GM03348 (cell line): ENCODE data around the gene MALL.
"Not testable (repeated sequence)": the region's sequence is repeated elsewhere in the genome, so short reads cannot be mapped to it uniquely, and the experiment has no call there.

Source experiments
- DNase-seq: peaks from one replicate; pipeline ENCODE4 v3.0.0; 2012; ENCODE audit warnings: low spot score

The MALL gene

GRCh38 chr2:110050222-110050621 lies 65.4 kb downstream of the MALL start:
- not testable (repeated sequence) for DNase-seq

GRCh38 chr2:110049769-110050168 lies 65.9 kb downstream of the MALL start:
- not testable (repeated sequence) for DNase-seq

- not testable (repeated sequence) for DNase-seq
These were observed 67.1 kb downstream of the MALL start for GRCh38 chr2:110048255-110049197.

- DNase-seq, result not testable (repeated sequence)
These were observed 68.4 kb downstream of the MALL start for GRCh38 chr2:110047225-110047624.

- not testable (repeated sequence) for DNase-seq
These were observed 73.5 kb downstream of the MALL start for GRCh38 chr2:110041941-110042660.

GRCh38 chr2:110037336-110037735 lies 78.3 kb downstream of the MALL start:
- DNase-seq, result not testable (repeated sequence)

GRCh38 chr2:110035384-110035783 lies 80.2 kb downstream of the MALL start:
- not testable (repeated sequence) for DNase-seq

GRCh38 chr2:110034935-110035334 lies 80.7 kb downstream of the MALL start:
- DNase-seq, result not testable (repeated sequence)
